Lower leg skin (tissue), 4 donors: ENCODE measurements around the gene PHF21A. TPM values are rescaled to one million over a fixed set of nuclear protein-coding genes. Genes with fewer than 3 reads are reported as not detected.

Experiments used
- DNase-seq, 2 donors: peaks; one replicate each; pipeline ENCODE4 v3.0.0-alpha.2; 2019; ENCODE audit warnings: low spot score in 2 of 2
- H3K4me3 ChIP-seq: fragments of 200-600 bp; sonication (generic); 2 replicates; pipeline ENCODE4 v1.5.1; 2017; ENCODE audit warnings: mild to moderate bottlenecking, low read depth; ENCODE audit not compliant: poor library complexity, severe bottlenecking
- POLR2A ChIP-seq, 2 donors: fragments of 450-650 bp; IDR thresholded peaks; one replicate each; pipeline ENCODE4 v1.6.1; 2016 to 2017; ENCODE audit warnings: antibody characterized with exemption in 2 of 2, mild to moderate bottlenecking in 1 of 2, moderate library complexity in 1 of 2
- WGBS, 2 donors: methylation state at CpG; one replicate each; pipeline ENCODE4 v1.1.5; 2018; 5-methylcytosine and 5-hydroxymethylcytosine counted together
- intact Hi-C: fragments of 100-400 bp; cut with DNase I; formaldehyde crosslinking; loops from one replicate; pipeline ENCODE4 v1.15.0; 2023; ENCODE audit warnings: low total_unique reads
- total RNA-seq, 4 donors: library from RNA; depleted of rRNA; stranded (reverse); fragments of >200 nt; gene quantifications; one replicate each; pipeline ENCODE4 v1.1.0, GENCODE V29; 2016
- TF ChIP-seq, protein P1 (sequence below), 3 donors: fragments of 450-650 bp; IDR thresholded peaks; one replicate each; pipeline ENCODE4 v1.5.1; 2016; ENCODE audit warnings: antibody characterized with exemption in 3 of 3, mild to moderate bottlenecking in 3 of 3, moderate library complexity in 2 of 3

PHF21A gene
- total RNA-seq, 4 donors from 2014 or later = 16.4 to 52.4 (median 31.5) TPM

DNA sequence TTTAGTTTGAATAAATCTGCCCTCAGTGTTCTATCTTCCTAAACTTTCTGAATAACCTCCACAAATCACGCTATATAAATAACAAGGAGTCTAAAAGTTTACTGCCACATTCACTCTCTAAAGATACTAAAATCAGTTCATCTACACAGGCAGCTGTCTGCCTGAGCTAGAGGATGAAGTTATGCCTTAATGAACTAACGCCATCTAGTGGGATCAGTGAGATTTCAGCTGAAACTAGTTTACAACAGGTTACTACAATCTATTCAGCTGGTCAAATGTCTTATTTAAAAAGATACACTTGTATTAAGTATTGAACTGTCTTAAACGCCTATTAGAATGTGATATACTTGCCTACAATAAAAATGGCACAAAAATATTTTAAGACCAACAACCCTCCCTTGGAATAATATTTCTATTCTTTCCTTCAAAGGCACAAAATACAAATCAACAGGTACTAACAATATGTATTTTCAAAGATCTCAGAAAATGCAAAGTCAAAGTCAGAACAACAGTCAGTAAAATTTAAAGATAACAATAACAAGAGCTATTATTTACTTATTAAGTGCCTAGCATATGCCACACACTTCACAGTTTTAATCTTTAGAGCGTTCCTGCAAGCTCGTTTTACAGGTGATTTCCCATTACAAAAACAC, 114.7 kb downstream of the PHF21A start:
- DNase-seq = peak in 1 of 2 donors; percentile 27
- no peak for TF ChIP-seq POLR2A (IDR thresholded peaks at IDR 0.05)
- TF ChIP-seq, protein P1, sequence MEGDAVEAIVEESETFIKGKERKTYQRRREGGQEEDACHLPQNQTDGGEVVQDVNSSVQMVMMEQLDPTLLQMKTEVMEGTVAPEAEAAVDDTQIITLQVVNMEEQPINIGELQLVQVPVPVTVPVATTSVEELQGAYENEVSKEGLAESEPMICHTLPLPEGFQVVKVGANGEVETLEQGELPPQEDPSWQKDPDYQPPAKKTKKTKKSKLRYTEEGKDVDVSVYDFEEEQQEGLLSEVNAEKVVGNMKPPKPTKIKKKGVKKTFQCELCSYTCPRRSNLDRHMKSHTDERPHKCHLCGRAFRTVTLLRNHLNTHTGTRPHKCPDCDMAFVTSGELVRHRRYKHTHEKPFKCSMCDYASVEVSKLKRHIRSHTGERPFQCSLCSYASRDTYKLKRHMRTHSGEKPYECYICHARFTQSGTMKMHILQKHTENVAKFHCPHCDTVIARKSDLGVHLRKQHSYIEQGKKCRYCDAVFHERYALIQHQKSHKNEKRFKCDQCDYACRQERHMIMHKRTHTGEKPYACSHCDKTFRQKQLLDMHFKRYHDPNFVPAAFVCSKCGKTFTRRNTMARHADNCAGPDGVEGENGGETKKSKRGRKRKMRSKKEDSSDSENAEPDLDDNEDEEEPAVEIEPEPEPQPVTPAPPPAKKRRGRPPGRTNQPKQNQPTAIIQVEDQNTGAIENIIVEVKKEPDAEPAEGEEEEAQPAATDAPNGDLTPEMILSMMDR (IDR thresholded peaks at IDR 0.05) = no peak
- no peak overlapping the region for H3K4me3 ChIP-seq
- WGBS, 2 donors = 39% methylated on average over 5 of the region's 5 CpGs
- intact Hi-C loops = loop anchor here (10.0 kb wide), 1 partner anchor 132 kb away; no protein-coding TSS in a partner anchor

DNA sequence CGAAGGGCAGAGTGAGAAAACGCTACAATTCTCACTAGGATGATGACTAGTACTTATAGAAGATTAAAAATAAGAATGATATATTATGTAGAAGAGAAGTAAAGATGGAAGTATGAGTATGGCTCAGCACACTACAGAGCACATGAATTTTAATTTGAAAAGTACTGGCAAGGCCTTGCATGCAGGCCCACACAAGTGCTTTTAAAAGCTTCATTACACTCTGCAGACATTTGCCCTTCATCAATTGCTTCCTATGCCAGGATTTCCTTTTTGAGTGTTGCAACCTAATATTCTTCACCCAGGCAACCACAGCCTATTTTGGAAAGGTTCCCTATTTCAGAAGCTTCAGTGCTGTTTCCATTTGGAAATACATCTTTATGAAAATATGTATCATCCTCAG, 117.7 kb downstream of the PHF21A start:
- WGBS, 2 donors = 54 to 59% methylated on average over 2 of the region's 2 CpGs
- intact Hi-C loops = loop anchor here (10.0 kb wide), 1 partner anchor 129 kb away; no protein-coding TSS in a partner anchor
- DNase-seq = no peak
- H3K4me3 ChIP-seq = no peak overlapping the region
- TF ChIP-seq, protein P1 (IDR thresholded peaks at IDR 0.05) = no peak
- no peak for TF ChIP-seq POLR2A (IDR thresholded peaks at IDR 0.05)

DNA sequence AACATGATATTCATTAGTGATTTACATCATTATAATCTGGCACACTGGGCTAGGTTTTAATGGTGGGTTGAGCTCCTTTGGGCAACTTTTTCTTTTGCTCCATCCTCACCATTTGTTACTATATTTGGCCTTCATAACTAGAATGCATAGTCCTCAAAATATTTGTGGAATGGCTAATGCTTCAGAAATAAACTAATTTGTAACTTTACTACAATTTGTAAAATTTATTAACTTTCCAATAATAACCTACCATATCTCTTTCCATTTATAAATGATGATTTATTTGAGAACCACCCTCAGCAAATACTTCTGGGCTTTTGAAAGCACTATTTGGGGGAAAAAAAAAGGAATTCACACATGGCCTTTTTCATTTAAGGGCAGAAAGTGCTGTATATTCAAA, 119.1 kb downstream of the PHF21A start:
- H3K4me3 ChIP-seq = no peak overlapping the region
- intact Hi-C loops = loop anchor here (10.0 kb wide), 1 partner anchor 127 kb away; no protein-coding TSS in a partner anchor
- TF ChIP-seq, protein P1 (IDR thresholded peaks at IDR 0.05) = no peak
- TF ChIP-seq POLR2A (IDR thresholded peaks at IDR 0.05) = no peak
- DNase-seq = no peak

GRCh38 chr11:46001448-46001914, 119.8 kb downstream of the PHF21A start:
- no peak for DNase-seq
- intact Hi-C loops = loop anchor here (10.0 kb wide), 1 partner anchor 127 kb away; no protein-coding TSS in a partner anchor
- TF ChIP-seq, protein P1 (IDR thresholded peaks at IDR 0.05) = no peak
- no peak for TF ChIP-seq POLR2A (IDR thresholded peaks at IDR 0.05)
- 81 to 83% methylated on average over 3 of the region's 3 CpGs for WGBS, 2 donors
- no peak overlapping the region for H3K4me3 ChIP-seq

GRCh38 chr11:45997599-45997998, 123.7 kb downstream of the PHF21A start:
- no peak overlapping the region for H3K4me3 ChIP-seq
- DNase-seq = no peak
- TF ChIP-seq, protein P1 (IDR thresholded peaks at IDR 0.05) = no peak
- TF ChIP-seq POLR2A (IDR thresholded peaks at IDR 0.05) = no peak
- intact Hi-C loops = no loop called here
- 48 to 51% methylated on average over 4 of the region's 4 CpGs for WGBS, 2 donors
